HEK293T (cell line): ENCODE data around the gene PCYT2.

Experiments
- CTBP1 ChIP-seq: fragments of 450-650 bp; IDR thresholded peaks from 2 replicates; pipeline ENCODE4 v1.6.1; 2016; ENCODE audit warnings: borderline replicate concordance
- FOXK2 ChIP-seq: fragments of 450-650 bp; IDR thresholded peaks from 2 replicates; pipeline ENCODE4 v1.6.1; 2016; ENCODE audit warnings: mild to moderate bottlenecking
- HDGF ChIP-seq: fragments of 450-650 bp; IDR thresholded peaks from 2 replicates; pipeline ENCODE4 v1.6.1; 2017; ENCODE audit warnings: antibody characterized with exemption, borderline replicate concordance
- SP1 ChIP-seq: fragments of 450-650 bp; IDR thresholded peaks from 2 replicates; pipeline ENCODE4 v1.6.1; 2017

DNA sequence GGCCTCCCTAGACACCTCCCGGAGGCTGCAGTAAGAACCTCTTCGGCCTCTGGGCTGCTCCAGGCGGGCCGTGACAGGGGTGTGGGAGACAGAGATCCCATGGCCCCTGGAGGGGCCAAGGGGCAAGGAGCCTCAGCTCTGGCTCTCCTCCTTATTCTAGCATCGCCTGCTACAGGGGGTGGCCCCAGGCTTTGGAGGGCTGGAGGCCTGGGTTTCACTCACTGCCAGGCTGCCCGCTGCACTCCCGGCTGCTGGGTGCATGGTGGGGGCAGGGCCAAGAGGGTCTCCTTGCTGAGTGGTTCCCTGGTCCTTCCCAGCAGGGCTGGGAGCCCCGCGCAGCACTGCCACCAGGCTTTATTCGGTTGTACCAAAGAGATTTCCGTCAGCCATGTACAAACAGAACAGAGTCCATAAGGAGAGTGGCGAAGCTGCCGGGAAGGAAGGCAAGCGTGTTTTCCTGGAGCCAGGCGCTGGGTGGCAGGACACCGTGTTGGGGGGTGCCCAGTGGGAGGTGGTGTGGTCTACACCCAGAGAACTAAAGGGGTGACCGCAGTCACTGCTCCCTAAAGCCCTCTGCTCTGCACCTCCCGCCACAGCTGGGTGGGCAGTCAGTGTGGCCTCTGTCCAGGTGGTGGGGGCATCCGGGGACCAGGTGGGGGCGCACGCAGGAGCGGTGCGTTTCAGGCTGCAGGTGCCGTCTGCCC is 7.2 kb downstream of the PCYT2 start:
- no peak for TF ChIP-seq HDGF
- no peak for TF ChIP-seq FOXK2
- no peak for TF ChIP-seq CTBP1
- TF ChIP-seq SP1: no peak
